ENCODE data around the gene ACVRL1. TPM values are rescaled to one million over a fixed set of nuclear protein-coding genes. Genes with fewer than 3 reads are reported as not detected.

The ACVRL1 gene
- 0.08 to 0.35 TPM (median 0.15 TPM) in 5 replicates for total RNA-seq (2022; extraction: Qiagen RNA extraction)

GRCh38 chr12:51907083-51907855 is at the start of gene ACVRL1:
ACVRL1 (plus strand) TSS chr12:51907504; CDS start chr12:51912475, 4,971 bp downstream.

GRCh38 chr12:51887476-51888315 is 19.6 kb upstream of the ACVRL1 start, which contains the start of gene ANKRD33:
ANKRD33 (plus strand) TSS chr12:51888103; CDS start chr12:51888187, 84 bp downstream.

GRCh38 chr12:51951199-51951842 is 44.0 kb downstream of the ACVRL1 start, which contains the start of gene ACVR1B:
ACVR1B (plus strand) TSS chr12:51951699; CDS start chr12:51951744, 45 bp downstream.

Other genes with a start within 250 kb of the ACVRL1 start
- gene FIGNL2, start 58.8 kb upstream of the ACVRL1 start, total RNA-seq (2022; extraction: Qiagen RNA extraction): 0.21 to 0.29 TPM (median 0.28 TPM) in 5 replicates
- 0.05 to 0.11 TPM (median 0.07 TPM) in 4 of 5 replicates, not detected in the other for gene ANKRD33, start 19.4 kb upstream of the ACVRL1 start, total RNA-seq (2022; extraction: Qiagen RNA extraction)
- gene ACVR1B, start 44.2 kb downstream of the ACVRL1 start, total RNA-seq (2022; extraction: Qiagen RNA extraction): 14.9 to 19.7 TPM (median 17.0 TPM) in 5 replicates
- gene TAMALIN, start 99.4 kb downstream of the ACVRL1 start, total RNA-seq (2022; extraction: Qiagen RNA extraction): 0.60 to 1.1 TPM (median 0.95 TPM) in 5 replicates
- 32.2 to 49.7 TPM (median 37.1 TPM) in 5 replicates for gene NR4A1, start 143.9 kb downstream of the ACVRL1 start, total RNA-seq (2022; extraction: Qiagen RNA extraction)
- 89.1 to 102 TPM (median 96.9 TPM) in 5 replicates for gene ATG101, start 162.5 kb downstream of the ACVRL1 start, total RNA-seq (2022; extraction: Qiagen RNA extraction)
- not detected in 5 replicates for gene SMIM41, start 172.2 kb downstream of the ACVRL1 start, total RNA-seq (2022; extraction: Qiagen RNA extraction)